Measurements from ENCODE around the gene AGR2. TPM values are rescaled to one million over a fixed set of nuclear protein-coding genes. Genes with fewer than 3 reads are reported as not detected.

Gene AGR2
- total RNA-seq, 1 donor from 2014 or later: not detected

- H3K36me3 Mint-ChIP-seq (ENCODE audit: low read depth): no peaks in the 10 kb centered on the region
- no peak for DNase-seq (ENCODE audit: low read depth, low spot score)
- TF ChIP-seq CTCF (conservative IDR thresholded peaks at IDR 0.05): no peak
- H3K4me3 Mint-ChIP-seq: no peak overlapping the region
- H3K27ac Mint-ChIP-seq (ENCODE audit: unreplicated experiment): no peak overlapping the region
- no peaks in the 10 kb centered on the region for H3K9me3 Mint-ChIP-seq
- peaks cover 36% of the 10 kb centered on the region for H3K4me1 Mint-ChIP-seq
- H3K27me3 Mint-ChIP-seq (ENCODE audit: low read depth): no peaks in the 10 kb centered on the region
Measured at GRCh38 chr7:16742547-16742946, 62.3 kb downstream of the AGR2 start.

Other genes starting within 250 kb of the AGR2 start
- 24.7 and 25.0 TPM in 2 replicates for gene ANKMY2, start 159.2 kb downstream of the AGR2 start, total RNA-seq
- gene BZW2, start 158.8 kb downstream of the AGR2 start, total RNA-seq: 98.2 and 108 TPM in 2 replicates
- 36.7 and 37.3 TPM in 2 replicates for gene TSPAN13, start 51.2 kb downstream of the AGR2 start, total RNA-seq
- not detected in 2 replicates for gene AGR3, start 77.0 kb upstream of the AGR2 start, total RNA-seq